GM19035 (cell line): ENCODE measurements around the gene CDH4.

Source experiments
- ATAC-seq: cut with Tn5 transposase; IDR thresholded peaks from one replicate; pipeline ENCODE4 v1.9.1; 2021; ENCODE audit not compliant: unreplicated experiment

The CDH4 gene

DNA sequence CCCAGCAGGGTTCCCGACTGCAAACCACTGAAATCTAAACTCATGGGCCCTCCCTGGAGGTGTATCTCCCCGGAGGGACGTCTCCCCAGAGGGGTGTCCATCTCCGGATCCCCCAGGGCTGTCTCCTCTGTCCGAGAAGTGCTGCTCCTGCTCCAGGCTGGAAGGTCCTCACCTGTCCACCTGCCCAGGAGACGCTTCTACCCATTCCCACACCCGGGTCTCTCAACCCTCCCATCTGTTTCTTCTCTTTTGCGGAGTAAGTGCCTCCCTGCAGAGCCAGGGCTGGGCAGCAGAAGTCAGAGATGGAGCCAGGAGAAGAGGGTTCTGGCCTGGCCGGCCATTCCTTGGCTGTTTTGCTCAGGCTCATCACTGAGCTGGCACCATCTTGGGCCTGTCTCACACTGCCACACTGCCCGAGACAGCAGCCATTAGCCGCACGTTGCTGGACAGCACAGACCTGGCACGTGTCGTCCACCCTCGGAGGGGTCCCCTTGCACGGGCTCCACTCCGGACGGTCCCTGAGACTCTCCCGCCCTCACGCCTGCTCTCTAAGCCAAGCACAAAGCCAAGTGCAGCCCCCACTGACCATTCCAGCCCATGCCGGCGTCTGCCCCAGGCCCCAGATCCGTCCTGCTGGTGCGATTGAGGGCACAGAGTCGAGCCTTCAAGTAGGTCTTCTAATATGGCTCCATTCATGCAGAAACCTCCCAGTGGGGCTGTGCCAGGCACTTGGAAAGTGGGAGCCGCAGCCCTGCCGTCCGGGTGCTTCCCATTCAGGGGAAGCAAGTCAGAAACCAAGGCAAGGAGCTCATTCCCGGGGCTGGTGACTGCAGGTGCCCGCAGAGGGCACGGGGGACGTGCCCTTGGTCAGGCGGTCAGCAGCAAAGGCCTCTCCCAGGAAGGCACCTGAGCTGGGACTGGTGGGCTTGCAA is 445.9 kb downstream of the CDH4 start:
- no peak for ATAC-seq

DNA sequence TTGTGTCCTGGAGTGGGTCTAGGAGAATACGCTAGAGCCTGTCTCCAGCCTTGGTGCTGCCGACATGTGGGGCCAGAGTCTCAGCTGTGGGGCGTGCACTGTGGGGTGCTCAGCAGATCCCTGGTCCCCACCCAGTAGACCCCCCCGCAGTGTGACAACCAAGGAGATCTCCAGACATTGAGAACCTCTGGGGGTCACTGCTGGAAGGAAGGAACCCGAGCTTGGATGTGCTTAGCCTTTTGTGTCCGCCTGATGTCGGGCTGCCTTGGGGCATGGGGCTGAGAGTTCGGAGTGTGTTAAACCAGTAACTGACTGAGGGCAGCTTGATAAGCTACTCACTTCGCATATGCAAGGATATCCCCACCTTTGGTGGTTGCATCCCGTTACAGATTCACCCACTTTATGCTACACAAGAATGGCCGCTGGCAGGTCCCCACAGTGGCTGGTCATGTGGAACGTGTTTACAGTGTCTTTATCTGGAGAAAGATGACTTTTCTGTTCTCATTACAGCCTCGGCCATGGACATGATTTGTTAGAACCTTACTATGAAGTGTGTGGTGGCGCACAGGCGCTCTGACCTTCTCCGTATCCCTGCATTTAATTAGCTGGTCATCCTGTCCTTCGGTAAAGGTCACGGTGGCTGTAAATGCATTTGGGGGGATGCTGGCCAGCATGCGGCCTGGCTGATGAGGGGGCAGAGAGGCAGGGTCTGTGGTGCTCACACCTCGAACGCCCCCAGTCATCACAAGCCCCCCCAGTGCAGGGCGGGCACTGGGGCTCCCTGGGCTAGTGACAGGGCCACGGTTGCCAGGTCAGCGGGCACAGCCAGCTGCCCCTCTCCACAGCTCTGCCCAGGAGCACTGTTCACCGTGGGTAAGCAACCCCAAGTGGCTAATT is 446.8 kb downstream of the CDH4 start:
- ATAC-seq = no peak

DNA sequence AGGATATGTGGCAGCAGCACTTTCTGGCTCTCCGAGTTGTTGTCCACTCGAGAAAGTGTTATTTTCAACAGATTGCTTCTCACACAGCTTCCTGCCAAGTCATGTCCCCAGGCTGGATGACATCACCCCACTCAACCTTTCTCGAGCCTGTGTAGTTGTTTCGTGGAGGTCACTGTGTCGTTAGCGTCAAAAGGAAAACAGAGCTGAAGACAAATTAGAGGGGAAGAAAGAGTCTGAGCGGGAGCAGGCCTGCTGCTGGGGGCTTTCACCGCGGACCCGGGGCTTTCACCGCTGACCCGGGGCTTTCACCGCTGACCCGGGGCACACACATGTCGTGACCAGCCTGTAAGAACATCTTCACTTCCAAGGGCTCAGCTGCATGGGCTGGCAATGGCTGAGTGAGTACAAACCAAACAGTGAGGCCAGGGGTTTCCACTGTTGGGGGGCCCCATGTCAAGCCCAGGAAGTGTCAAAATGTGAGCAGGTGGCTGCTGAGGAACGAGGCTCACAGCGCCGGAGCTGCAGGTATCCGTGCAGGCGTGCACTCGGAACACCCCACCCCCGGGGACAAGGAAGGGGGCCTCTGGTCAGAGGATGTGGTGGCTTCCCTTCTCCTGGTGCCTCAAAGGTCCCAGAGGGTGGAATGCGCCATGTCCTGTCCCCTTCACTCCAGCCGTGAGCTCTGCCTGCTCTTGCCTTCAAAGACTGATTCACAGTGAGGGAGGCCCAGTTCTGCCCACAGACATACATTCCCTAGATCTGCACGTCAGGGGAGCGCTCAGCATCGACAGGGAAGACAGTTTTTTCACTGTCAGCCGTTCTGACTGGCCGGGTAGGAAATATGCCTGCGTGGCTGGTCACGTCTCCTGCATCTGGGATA is 447.7 kb downstream of the CDH4 start:
- no peak for ATAC-seq

DNA sequence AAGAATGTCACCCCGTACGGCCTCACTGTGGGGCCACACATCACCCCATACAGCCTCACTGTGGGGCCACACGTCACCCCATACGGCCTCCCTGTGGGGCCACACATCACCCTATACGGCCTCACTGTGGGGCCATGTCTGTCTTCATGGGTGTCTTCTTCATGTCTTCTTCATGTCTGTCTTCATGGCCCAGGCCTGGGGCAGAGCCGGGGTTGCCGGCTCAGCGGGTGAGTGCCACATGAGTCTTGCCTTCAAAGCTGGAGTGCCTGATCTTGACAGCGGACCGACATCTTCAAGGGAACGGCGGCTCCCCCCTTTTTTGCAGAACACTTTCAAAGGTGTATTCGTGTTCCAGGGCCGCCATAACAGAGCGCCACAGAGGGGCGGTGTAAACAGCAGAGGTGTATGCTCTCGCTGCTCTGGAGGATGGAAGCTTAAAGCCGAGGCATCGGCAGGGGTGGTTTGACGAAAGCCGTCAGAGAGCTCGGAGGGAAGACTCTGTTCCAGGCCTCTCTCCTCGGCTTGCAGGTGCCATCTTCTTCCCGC is 448.6 kb downstream of the CDH4 start:
- no peak for ATAC-seq

DNA sequence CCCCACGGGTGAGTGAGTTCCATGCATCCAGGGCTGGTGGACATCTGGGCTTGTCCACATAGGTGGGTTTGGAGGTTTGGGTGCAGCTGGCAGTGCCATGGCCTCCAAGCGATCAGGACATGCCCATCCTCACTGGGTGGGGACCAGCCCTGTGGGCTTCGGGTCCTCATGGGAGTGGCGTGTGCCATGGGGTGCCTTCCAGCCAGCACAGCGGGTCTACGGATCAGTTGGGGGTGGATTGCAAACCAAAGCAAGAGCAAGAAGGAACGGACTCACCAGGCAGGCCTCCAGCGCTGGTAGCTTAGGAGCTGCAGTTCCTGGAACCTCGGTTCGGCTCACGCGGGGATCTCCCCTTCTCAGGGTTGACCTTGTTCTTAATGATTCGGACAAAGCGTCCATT is 449.3 kb downstream of the CDH4 start:
- ATAC-seq = no peak

DNA sequence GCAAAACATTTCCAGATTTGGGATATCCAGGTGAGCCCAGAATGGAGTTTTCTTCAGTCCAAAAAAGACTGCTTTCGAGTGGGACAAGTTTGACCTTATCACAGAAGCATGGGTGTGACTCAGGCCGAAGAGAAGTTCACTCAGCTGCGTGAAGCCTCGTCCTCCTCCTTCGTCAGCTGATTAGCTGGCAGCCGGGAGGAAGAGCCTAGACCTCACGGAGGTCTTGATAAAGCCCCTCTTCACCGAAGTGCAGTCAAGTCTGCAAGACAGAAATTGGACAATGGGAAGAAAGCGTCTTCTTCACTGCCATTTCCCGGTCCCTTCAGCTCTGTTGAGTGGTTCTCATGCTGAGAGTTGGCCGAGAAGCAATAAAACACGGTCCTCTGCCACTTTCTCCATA is 449.7 kb downstream of the CDH4 start:
- ATAC-seq = no peak

DNA sequence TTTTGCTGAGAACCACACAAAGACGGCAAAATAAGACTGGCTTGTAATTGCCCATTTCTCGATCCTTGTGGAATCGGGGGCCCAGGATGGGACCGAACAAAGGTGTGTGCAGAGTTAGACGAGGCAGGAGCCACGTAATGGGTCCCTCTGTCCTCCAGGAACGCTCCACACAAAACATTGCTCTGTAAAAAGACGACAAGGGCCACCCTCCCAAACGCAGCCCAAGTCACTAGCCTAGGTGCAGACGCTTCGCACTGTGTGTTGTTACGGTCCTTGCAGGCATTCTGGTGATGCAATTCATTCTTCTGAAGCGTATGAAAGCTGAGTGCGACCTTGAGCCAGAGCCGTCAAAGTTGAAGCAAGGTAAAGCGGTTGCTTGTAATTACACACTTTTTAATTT is 450.2 kb downstream of the CDH4 start:
- no peak for ATAC-seq

DNA sequence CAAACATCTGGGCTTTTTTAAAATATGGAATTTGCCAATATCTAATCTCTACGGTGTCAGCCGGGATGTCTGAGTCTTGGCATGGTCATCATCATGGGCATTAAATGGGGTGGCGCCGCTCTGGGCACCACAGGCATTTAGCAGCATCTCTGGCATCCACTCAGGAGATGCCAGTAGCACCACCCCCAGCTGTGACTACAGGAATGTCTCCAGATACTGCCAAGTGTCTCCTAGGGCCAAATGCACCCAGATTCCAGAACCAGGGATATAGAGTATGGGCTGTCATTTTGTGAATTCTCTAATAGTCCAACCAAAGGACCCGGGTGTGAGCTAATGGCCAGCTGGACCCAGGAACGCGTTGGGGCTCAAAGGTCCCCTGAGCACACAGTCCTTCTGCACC is 452.6 kb downstream of the CDH4 start:
- ATAC-seq = no peak

DNA sequence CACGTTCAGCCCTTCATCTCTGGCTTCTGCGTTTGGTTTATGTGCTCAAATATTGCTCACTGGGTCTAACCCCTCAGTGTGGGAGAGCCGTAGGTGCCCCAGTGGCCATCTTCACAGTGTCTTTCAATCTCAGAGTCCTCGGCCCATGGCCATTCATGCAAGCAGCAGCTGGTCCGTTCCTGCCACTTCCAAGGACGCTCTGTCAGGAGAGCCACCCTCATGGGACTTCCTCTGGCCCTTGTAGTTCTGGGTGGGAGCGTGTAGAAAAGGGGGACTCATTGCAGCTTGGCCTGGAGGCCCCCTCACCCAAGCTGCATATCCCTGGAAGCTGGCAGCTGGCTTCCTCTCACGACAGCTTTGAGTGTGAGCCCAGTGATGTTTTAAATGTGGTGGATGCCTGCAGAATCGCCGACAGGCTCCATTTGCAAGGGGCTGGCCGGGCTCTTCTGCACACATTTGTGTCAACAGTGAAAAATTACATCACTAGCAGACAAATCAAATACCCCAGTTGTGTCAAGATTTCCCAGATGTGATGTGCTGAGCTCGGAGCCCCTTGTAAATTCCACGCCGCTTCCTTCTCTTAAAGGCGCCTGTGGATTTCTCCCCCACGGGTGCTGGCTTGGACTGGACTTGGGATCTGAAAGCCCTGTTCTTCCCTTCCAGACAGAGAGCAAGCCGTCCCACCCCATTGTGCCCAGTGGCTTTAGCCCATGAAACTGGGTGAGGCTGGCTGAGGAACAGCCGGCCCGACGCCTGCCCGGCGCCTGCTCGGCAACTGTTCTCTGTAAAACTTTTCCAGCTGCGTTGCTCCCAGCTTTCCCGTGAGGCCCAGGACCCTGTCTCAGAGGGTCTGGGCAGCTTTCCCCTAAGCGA is 453.6 kb downstream of the CDH4 start:
- no peak for ATAC-seq

DNA sequence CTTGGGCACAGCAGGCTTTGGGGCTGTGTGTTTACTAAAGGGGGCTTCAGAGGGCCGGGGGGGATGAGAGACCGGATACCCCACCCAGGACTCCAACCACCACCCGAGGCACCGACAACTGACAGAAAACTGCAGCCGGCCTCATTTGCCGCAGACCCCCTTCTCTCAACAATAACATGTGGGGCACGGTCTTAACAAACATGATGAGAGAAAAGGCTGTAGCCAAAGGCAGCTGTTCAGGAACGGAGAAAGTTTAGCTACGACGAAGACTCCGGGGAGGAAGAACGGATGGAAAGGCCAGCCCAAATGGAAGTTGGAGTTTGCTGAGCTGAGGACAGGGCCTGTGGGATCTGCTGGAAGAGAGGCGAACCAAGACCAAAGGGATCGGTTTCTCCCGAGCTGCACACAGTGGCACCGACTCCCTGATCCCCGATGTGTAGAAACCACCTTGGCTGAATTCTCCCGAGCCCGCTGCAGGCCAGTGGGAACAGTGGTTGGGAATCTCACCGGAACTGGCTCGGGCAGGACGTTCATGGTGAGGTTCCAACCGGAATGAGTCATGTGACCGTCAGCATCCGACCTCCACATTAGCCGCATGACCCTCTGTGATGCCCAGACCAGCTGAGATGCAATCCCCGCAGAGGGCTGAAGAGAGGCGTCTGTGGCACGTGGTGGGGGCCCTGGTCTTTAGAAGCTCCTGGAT is 454.3 kb downstream of the CDH4 start:
- no peak for ATAC-seq

DNA sequence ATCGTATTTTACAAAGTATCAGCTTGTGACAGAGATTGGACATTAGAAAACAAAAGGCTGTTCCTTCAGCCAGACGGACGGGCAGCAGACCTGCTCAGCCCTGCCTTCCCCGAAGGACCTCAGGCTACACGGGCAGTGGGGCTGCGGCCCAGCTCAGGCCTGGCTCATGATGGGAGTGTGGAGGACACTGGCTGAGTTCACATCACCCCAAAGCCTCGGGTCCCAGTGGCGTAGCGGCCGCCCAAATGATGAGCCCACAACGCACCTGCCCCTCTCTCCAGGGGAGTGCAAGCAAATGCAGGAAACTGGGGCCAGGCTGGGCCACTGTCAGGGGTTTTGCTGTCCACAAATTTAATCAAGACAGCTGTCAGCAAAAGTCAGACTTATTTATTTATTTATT is 456.8 kb downstream of the CDH4 start:
- ATAC-seq = no peak

DNA sequence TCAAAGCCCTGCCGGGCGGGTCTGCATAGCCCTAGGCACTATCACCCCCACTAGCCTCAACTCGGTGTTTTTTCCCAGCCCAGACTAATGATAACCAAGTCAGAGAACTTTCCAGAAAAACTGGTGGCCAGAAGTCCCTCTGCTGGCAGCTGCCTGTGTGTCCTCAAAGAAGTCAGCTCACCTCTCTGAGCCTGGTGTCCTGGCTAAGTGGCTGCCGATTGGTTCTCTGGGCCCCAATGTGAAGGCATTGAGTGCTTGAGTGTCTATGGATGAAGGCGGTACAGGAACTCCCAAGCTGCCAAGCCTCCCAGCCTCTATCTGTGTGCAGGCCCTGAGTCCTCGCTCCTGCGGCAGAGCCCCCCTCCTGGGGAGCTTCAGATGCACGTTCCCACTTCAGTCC is 458.0 kb downstream of the CDH4 start:
- no peak for ATAC-seq

DNA sequence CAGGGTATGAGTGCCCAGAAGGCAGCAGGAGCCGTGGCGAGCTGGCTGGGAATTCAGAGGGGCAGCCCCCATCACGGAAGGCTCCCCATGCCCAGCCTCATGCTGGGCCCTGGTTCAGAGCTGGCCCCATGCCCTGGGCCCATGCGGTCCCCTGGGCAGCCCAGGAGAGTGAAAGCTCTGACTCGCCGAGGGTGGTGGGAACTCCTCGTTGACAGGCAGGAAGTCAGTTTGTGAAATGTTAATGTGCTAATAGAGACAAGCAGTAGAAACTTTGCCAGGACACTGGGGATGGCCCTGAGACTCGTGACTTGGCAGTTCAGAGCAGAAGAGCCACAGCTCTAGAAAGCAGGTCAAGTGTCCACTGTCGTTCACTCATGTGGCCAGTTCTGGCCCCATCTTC is 460.6 kb downstream of the CDH4 start:
- ATAC-seq = no peak

DNA sequence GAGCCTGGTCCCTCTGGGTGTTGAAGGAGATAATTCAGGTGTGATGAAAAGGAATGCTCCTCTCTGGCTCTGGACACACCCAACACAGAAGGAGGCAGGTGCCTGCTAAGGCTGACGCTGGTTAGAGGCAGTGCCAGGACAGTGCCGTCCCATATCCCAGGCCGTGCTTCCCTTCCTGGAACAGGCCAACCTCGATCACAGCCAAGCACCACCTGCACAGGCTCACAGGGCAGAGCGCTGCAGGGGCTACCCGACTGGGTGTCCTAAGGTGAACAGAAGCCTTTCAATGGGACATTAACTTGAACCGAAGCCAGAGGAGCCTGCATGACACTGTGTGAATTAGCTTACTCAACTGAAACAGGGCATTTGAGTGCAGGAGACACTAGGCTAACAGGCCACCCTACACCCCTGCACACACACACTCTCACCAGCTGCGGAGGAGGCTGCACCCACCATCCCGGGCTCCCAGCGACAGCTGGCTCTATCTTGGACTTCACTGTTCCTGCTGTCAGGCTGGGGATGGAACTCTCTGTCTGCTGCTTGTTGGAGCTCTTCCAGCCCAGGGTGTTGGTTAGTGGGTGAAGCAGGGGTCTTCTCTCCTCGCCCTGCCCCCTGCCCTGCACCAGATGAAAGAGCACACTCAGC is 466.4 kb downstream of the CDH4 start:
- no peak for ATAC-seq

DNA sequence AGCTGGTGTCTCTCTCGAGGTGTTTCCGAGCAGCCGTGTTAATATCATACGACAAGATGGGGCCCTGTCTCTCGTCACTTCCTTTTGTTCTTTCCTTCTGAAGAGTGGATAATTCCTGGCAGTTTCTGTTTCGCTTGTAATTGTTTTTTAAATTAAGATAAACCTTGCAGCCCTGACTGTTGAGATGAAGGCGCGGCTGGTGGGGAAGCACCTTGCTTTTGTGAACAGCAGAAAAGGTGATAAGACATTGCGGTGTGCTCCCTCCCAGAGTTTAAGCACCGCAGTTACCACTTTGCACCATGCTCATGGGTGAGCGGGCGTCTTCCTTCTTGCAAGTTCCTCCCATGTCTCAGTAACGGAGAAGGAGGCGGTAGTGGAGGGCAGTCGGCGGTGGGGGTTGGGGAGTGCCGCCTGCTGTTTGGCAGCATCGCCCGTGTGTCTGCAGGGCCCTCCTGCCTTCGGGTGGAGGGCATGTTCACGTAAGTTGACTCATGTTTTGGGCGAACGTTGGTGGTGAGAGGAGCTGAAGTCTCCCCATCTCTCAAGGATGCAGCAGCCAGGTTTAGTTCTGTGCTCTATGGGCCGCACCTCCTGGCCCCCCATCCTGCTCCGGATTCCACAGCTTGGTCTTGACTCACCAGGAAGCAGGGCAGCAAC is 467.8 kb downstream of the CDH4 start:
- ATAC-seq = no peak

DNA sequence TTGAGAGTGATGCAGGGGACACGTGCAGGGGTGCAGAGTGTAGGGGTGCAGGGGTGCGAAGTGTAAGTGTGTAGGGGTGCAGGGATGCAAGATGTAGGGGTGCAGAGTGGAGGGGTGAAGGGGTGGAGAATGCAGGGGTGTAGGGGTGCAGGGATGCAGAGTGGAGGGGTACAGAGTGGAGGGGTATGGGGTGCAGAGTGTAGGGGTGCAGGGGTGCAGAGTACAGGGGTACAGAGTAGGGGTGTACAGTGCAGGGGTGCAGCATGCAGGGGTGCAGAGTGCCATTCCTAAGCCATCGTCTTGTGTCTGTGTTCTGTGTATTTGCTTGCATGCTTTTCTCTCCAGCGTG is 468.3 kb downstream of the CDH4 start:
- no peak for ATAC-seq

DNA sequence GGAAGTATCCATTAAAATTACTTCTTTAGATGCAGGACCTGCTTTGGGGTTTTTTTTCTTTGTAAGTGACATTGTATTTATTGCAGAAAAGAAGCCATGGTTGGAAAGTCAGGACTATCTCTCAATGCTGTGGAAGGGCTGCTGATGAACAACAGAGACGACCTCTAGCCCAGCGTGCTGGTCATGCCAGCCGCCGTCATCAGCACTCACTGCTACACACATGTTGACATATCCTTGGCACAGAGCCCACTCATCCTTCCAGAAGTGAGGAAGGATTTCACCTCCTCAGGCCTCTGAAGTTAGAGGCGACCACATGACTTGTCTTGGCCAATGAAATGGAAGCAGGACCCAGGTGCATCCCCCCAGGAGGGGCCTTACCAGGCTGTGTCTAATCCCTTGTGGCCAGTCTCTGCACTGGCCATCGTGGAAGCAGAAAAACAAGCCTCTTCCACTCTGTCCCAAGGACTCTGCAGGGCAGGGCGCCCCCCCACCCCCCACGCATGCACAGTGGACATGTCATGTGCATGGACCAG is 470.2 kb downstream of the CDH4 start:
- ATAC-seq = no peak
